Duodenal mucosa (tissue), 2 donors: Measurements from ENCODE around the gene DRG1.
A peak's percentile ranks its signal among the peaks of the same experiment; 100 is the strongest.
"Not testable (repeated sequence)": the region's sequence is repeated elsewhere in the genome, so short reads cannot be mapped to it uniquely, and the experiment has no call there.

Experiments used
- H3K27ac ChIP-seq: one replicate; pipeline ENCODE4 v1.7.0; 2013; ENCODE audit warnings: low read depth, low read length
- H3K27me3 ChIP-seq, 2 donors: one replicate each; pipeline ENCODE4 v1.7.0; 2013; ENCODE audit warnings: low read length in 2 of 2, control low read depth in 1 of 2; ENCODE audit not compliant: insufficient read depth in 2 of 2, control insufficient read depth in 1 of 2
- H3K36me3 ChIP-seq, 2 donors: one replicate each; pipeline ENCODE4 v1.7.0; 2013; ENCODE audit warnings: low read length in 2 of 2, control low read depth in 1 of 2; ENCODE audit not compliant: insufficient read depth in 2 of 2, control insufficient read depth in 1 of 2
- H3K4me1 ChIP-seq, 2 donors: one replicate each; pipeline ENCODE4 v1.7.0; 2013; ENCODE audit warnings: low read length in 2 of 2, control low read depth in 1 of 2; ENCODE audit not compliant: insufficient read depth in 2 of 2, control insufficient read depth in 1 of 2
- H3K4me3 ChIP-seq, 2 donors: one replicate each; pipeline ENCODE4 v1.7.0; 2013; ENCODE audit warnings: low read length in 2 of 2, low read depth in 1 of 2
- H3K9ac ChIP-seq, 2 donors: one replicate each; pipeline ENCODE4 v1.7.0; 2013; ENCODE audit warnings: low read length in 2 of 2, low read depth in 1 of 2
- H3K9me3 ChIP-seq, 2 donors: one replicate each; pipeline ENCODE4 v1.7.0; 2013; ENCODE audit warnings: low read length in 2 of 2, control low read depth in 1 of 2; ENCODE audit not compliant: control insufficient read depth in 1 of 2

Gene DRG1

GRCh38 chr22:31378651-31379050, 20.8 kb upstream of the DRG1 start:
- not testable (repeated sequence) for H3K9me3 ChIP-seq, H3K4me1 ChIP-seq, H3K4me3 ChIP-seq, H3K36me3 ChIP-seq, H3K9ac ChIP-seq, H3K27me3 ChIP-seq, H3K27ac ChIP-seq

- no peak overlapping the region for H3K27ac ChIP-seq
- H3K4me1 ChIP-seq: peaks cover 0 to 6% of the 10 kb centered on the region in 2 donors
- no peak overlapping the region for H3K4me3 ChIP-seq
- H3K9ac ChIP-seq: no peak overlapping the region
- H3K36me3 ChIP-seq: no peaks in the 10 kb centered on the region
- H3K27me3 ChIP-seq: no peaks in the 10 kb centered on the region
- no peaks in the 10 kb centered on the region for H3K9me3 ChIP-seq
Measured at GRCh38 chr22:31393893-31394292, 5.5 kb upstream of the DRG1 start.

DNA sequence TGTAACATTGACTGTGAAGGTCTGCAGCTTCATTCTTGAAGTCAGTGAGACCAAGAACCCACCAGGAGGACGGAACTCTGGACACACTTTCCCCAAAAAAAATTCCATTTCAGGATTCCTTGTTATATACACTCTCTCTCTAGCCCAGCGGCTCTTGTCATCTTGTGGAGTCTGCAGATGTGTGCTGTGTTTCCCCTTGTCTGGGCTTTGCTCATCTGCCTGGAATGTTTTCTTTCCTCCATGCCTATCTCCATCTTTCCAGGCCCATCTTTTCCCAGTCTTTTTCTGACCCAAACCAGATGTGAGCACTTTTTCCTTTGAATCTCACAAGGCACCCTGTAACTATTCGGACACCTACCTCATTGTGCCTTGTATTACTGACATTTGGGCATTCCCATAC, 5.1 kb upstream of the DRG1 start:
- Histone ChIP-seq H3K27ac (no peak overlapping the region), H3K4me3 (no peak overlapping the region), H3K4me1 (peaks cover 0 to 9% of the 10 kb centered on the region in 2 donors), H3K27me3 (no peaks in the 10 kb centered on the region), H3K9ac (no peak overlapping the region), H3K36me3 (no peaks in the 10 kb centered on the region), H3K9me3 (no peaks in the 10 kb centered on the region)

DNA sequence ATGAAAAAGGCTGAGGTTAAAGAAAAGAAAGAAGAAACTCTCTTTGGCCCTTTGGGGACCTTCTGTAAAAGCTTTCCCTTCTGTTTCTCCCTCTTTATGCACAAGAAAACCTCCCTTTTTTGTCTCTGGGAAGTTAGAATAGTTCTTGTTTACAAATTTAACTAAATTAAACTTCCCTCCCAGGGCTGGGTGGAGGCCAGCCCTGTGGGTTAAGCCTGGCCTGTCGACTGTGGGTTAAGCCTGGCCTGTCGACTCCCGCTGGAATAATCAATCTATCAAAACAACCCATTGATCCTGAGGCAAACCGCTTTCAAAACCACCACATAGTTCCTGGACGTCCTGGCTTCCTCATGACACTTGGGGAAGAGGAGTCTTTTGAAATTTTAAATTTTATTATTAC, 1.2 kb upstream of the DRG1 start:
- Histone ChIP-seq H3K9ac (no peak overlapping the region), H3K4me1 (peaks cover 0 to 18% of the 10 kb centered on the region in 2 donors), H3K4me3 (no peak overlapping the region), H3K36me3 (peaks cover 0 to 8% of the 10 kb centered on the region in 2 donors), H3K27me3 (no peaks in the 10 kb centered on the region), H3K27ac (no peak overlapping the region), H3K9me3 (no peaks in the 10 kb centered on the region)

DNA sequence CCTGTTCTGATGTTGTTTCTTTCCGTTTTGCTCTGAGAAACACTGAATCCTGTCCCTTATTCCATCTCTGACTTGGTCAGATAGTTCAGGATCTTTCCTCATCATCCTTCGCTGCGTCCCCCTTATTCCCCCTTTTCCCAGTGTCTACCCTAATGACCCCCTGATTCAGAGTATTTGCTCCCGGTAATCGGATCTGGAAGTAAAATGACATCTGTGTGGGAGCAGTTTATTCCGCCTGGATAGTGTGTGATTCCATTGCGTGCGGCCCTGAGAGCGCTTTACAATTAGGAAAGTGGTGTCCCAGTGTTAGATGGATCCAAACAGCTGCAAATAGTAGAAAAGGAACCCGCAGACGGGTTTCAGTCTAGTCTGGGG, 606 bp downstream of the DRG1 start:
- Histone ChIP-seq H3K27ac (peak overlapping the region; percentile 64), H3K9me3 (no peaks in the 10 kb centered on the region), H3K36me3 (peaks cover 0 to 23% of the 10 kb centered on the region in 2 donors), H3K27me3 (no peaks in the 10 kb centered on the region), H3K9ac (peak overlapping the region; percentile 92 to 93), H3K4me3 (peak overlapping the region; percentile 96 to 97), H3K4me1 (peaks cover 0 to 18% of the 10 kb centered on the region in 2 donors)

GRCh38 chr22:31402350-31402749, 2.9 kb downstream of the DRG1 start:
- not testable (repeated sequence) for H3K9me3 ChIP-seq, H3K27me3 ChIP-seq, H3K9ac ChIP-seq, H3K27ac ChIP-seq, H3K4me3 ChIP-seq
- peaks cover 0 to 40% of the 10 kb centered on the region in 2 donors for H3K36me3 ChIP-seq
- H3K4me1 ChIP-seq: peaks cover 0 to 18% of the 10 kb centered on the region in 2 donors

DNA sequence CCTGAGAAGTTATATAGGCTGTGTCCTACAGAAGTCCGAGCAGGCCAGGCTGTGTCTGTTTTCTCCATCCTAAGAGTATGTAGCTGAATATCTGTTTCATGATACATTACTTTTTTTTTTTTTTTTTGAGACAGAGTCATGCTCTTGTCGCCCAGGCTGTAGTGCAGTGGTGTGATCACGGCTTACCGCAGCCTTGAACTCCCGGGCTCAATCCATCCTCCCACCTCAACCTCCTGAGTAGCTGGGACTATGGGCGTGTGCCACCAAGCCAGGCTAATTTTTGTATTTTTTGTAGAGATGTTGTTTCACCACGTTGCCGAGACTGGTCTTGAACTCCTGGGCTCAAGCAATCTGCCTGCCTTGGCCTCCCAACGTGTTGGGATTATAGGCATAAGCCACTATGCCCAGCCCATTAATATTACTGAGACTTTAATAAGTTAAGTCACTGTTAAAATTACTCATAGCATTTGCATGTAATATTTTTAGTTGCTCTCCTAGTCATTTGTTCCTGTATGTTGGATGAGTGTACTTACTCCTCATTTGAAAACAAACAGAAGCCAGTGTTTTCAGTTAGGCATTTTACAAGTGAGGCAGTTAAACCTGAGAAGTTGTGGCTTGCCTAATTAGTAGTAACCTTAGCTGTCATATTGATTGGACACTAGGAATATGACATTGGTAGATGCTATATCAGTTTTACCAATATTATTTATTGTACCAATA, 26.1 kb downstream of the DRG1 start:
- Histone ChIP-seq H3K9me3 (no peaks in the 10 kb centered on the region), H3K9ac (no peak overlapping the region), H3K36me3 (peaks cover 34 to 78% of the 10 kb centered on the region in 2 donors), H3K27ac (no peak overlapping the region), H3K27me3 (no peaks in the 10 kb centered on the region), H3K4me3 (no peak overlapping the region), H3K4me1 (no peaks in the 10 kb centered on the region)

GRCh38 chr22:31431950-31432349, 32.5 kb downstream of the DRG1 start:
- Histone ChIP-seq H3K36me3 (peaks cover 42 to 82% of the 10 kb centered on the region in 2 donors), H3K27ac (no peak overlapping the region), H3K9ac (no peak overlapping the region), H3K9me3 (no peaks in the 10 kb centered on the region), H3K27me3 (no peaks in the 10 kb centered on the region), H3K4me1 (no peaks in the 10 kb centered on the region), H3K4me3 (no peak overlapping the region)

DNA sequence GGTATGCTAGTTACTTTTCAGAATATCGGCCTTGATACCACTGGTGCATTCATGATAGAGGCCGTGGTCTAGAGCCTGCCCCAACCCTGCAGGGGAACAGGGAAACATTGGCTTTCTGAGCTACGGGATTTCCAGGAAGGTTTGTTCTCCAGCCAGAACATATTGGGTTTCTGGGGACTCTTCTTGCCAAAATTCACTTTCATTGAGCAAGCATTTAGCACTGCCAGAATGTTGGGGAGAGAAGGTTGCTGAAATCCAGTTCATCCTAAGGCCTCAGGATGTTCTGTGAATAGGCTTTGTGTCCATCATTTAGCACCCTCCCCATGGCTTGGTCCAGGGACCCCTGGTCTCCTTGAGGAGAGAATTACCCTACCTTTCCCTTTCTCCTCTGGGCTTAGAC, 36.7 kb downstream of the DRG1 start:
- H3K4me3 ChIP-seq: no peak overlapping the region
- H3K9ac ChIP-seq: no peak overlapping the region
- H3K36me3 ChIP-seq: peaks cover 68 to 95% of the 10 kb centered on the region in 2 donors
- no peaks in the 10 kb centered on the region for H3K27me3 ChIP-seq
- no peaks in the 10 kb centered on the region for H3K9me3 ChIP-seq
- no peaks in the 10 kb centered on the region for H3K4me1 ChIP-seq
- H3K27ac ChIP-seq: no peak overlapping the region

DNA sequence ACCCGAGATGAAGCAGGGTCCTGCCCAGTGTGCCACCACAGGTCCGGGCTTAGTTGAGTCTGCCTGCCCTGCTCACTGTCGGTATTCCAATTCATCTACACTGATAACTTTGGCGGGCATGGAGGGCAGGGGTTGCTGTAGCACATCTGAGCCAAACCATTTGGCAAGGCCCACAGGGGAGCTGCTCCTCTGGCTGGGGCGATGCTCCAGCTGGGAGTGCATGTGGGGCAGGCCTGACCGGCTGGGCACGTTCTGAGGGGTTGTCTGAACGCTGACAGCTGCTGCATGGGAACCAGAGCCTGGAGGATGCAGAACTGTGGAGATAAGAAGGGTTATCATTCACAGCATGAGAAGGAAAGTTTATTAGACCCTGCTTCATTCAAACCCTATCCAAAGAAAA, 40.4 kb downstream of the DRG1 start:
- H3K27ac ChIP-seq: no peak overlapping the region
- peaks cover 72 to 97% of the 10 kb centered on the region in 2 donors for H3K36me3 ChIP-seq
- no peaks in the 10 kb centered on the region for H3K27me3 ChIP-seq
- H3K9ac ChIP-seq: no peak overlapping the region
- no peaks in the 10 kb centered on the region for H3K4me1 ChIP-seq
- no peak overlapping the region for H3K4me3 ChIP-seq
- no peaks in the 10 kb centered on the region for H3K9me3 ChIP-seq
